HepG2 (cell line): ENCODE data around the gene TWIST2. TPM values are rescaled to one million over a fixed set of nuclear protein-coding genes. Genes with fewer than 3 reads are reported as not detected.

ENCODE experiments used
- ATAC-seq: fragments of 200-7000 bp; cut with Tn5 transposase; 3 replicates; pipeline ENCODE4 v1.9.1; 2020; ENCODE audit warnings: mild to moderate bottlenecking, moderate library complexity
- BruUV-seq: library from RNA; stranded (reverse); fragments of 400-500 nt; replicated peaks from 2 replicates; lab custom pipeline; 2021; lab: Mats Ljungman, UMichigan
- CTCF ChIA-PET: fragments of 300-600 bp; formaldehyde crosslinking; extraction: SDS; loops from one replicate; lab custom pipeline; 2021; ENCODE audit warnings: low total read pairs, inconsistent platforms, low intra/inter-chr PET ratio; lab: Yijun Ruan, JAX
- POLR2A ChIA-PET: fragments of 350-600 bp; sonication (Branson Sonifier 250); formaldehyde crosslinking; loops from one replicate; lab custom pipeline; 2020; ENCODE audit warnings: antibody characterized with exemption, inconsistent platforms; lab: Yijun Ruan, JAX
- DNase-seq: peaks from one replicate; pipeline ENCODE4 v3.0.0-alpha.2; 2015; ENCODE audit warnings: low spot score
- FAIRE-seq: peaks from 3 replicates; lab custom pipeline; 2011; peaks lifted over from hg19 to GRCh38; lab: Jason Lieb, UNC
- H2AFZ ChIP-seq: one replicate; pipeline ENCODE4 v1.6.1; 2011; ENCODE audit warnings: low read length, inconsistent platforms
- H3K27ac ChIP-seq: fragments of 300-600 bp; 3 replicates; pipeline ENCODE4 v1.8.0; 2011; ENCODE audit warnings: mixed run types, mild to moderate bottlenecking, mixed read lengths, low read length, inconsistent platforms; ENCODE audit not compliant: insufficient read depth; ENCODE audit errors: extremely low read length
- H3K27me3 ChIP-seq, 2 experiments: fragments of 200-600 bp in 1 of 2; 2 replicates in 1 of 2; 3 replicates in 1 of 2; pipeline versions ENCODE4 v1.6.0 to v1.8.0; 2011; ENCODE audit warnings: low read length in 2 of 2, mild to moderate bottlenecking in 2 of 2, moderate library complexity in 2 of 2, inconsistent platforms in 1 of 2; ENCODE audit not compliant: insufficient read depth in 2 of 2, control insufficient read depth in 1 of 2
- H3K36me3 ChIP-seq, 2 experiments: fragments of 200-600 bp in 1 of 2; replicated peaks in 1 of 2; 2 replicates in 1 of 2; 3 replicates in 1 of 2; pipeline versions ENCODE4 v1.5.1 to v1.8.0; 2011; ENCODE audit warnings: low read length in 2 of 2, inconsistent platforms in 1 of 2; ENCODE audit not compliant: insufficient read depth in 2 of 2, control insufficient read depth in 1 of 2
- H3K4me1 ChIP-seq: 2 replicates; pipeline ENCODE4 v1.5.1; 2012; ENCODE audit warnings: low read length, inconsistent platforms; ENCODE audit not compliant: insufficient read depth
- H3K4me2 ChIP-seq: 2 replicates; pipeline ENCODE4 v1.6.0; 2011; ENCODE audit warnings: low read depth, low read length, inconsistent platforms
- H3K4me3 ChIP-seq, 3 experiments: fragments of 200-600 bp in 1 of 3; sonication (generic), shearing (Covaris generic) in 1 of 3; replicated peaks in 1 of 3; 2 replicates each; pipeline ENCODE4 v1.5.1; 2011 to 2016; ENCODE audit warnings: low read length in 3 of 3, inconsistent platforms in 2 of 3, low read depth in 2 of 3, mild to moderate bottlenecking in 2 of 3, control low read depth in 1 of 3, mixed read lengths in 1 of 3; ENCODE audit not compliant: insufficient read depth in 1 of 3
- H3K79me2 ChIP-seq: one replicate; pipeline ENCODE4 v1.6.1; 2011; ENCODE audit warnings: low read length, inconsistent platforms; ENCODE audit not compliant: insufficient read depth
- H3K9ac ChIP-seq: 2 replicates; pipeline ENCODE4 v1.6.0; 2011; ENCODE audit warnings: mild to moderate bottlenecking, low read depth, low read length, inconsistent platforms; ENCODE audit not compliant: insufficient read depth
- H3K9me3 ChIP-seq: 2 replicates; pipeline ENCODE4 v1.5.1; 2012; ENCODE audit warnings: mild to moderate bottlenecking, low read length
- H4K20me1 ChIP-seq: 2 replicates; pipeline ENCODE4 v1.6.0; 2011; ENCODE audit warnings: inconsistent platforms, mild to moderate bottlenecking, low read length, moderate library complexity; ENCODE audit not compliant: insufficient read depth
- GLMP ChIP-seq: sonication (generic); formaldehyde crosslinking; IDR thresholded peaks from 2 replicates; pipeline ENCODE4 v1.9.0; 2021; ENCODE audit warnings: missing genetic modification reagents, mild to moderate bottlenecking, borderline replicate concordance
- KDM3A ChIP-seq: IDR thresholded peaks from 2 replicates; pipeline ENCODE4 v1.6.1; 2018; ENCODE audit warnings: low read depth, missing compliant biosample characterization
- MED1 ChIP-seq: sonication (generic); formaldehyde crosslinking; IDR thresholded peaks from 2 replicates; pipeline ENCODE4 v1.4.0; 2020; ENCODE audit warnings: missing genetic modification reagents
- PAF1 ChIP-seq: IDR thresholded peaks from 2 replicates; pipeline ENCODE4 v1.6.1; 2016; ENCODE audit warnings: missing genetic modification reagents, missing compliant biosample characterization
- THRA ChIP-seq: sonication (generic); formaldehyde crosslinking; IDR thresholded peaks from 2 replicates; pipeline ENCODE4 v1.4.0; 2020; ENCODE audit warnings: missing genetic modification reagents, borderline replicate concordance
- ZBTB25 ChIP-seq: IDR thresholded peaks from 2 replicates; pipeline ENCODE4 v1.6.1; 2018; ENCODE audit warnings: missing genetic modification reagents
- whole genome bisulfite sequencing: methylation state at CpG from one replicate; pipeline ENCODE4 v1.1.6; 2017; ENCODE audit warnings: low lambda C conversion rate; 5-methylcytosine and 5-hydroxymethylcytosine counted together
- in situ Hi-C: cut with HindIII; loops from 2 replicates; pipeline ENCODE4 v1.10.0; 2017; ENCODE audit warnings: low pct_unique_long_range_greater_than_20kb; ENCODE audit not compliant: extremely low pct_ligation_motif_present
- intact Hi-C: fragments of 100-400 bp; cut with micrococcal nuclease; formaldehyde crosslinking; loops from one replicate; pipeline ENCODE4 v1.10.0; 2022; ENCODE audit not compliant: unreplicated experiment
- polyA plus RNA-seq, 8 experiments: library from polyadenylated mRNA; depleted of rRNA in 3 of 8; stranded (reverse) in 7 of 8; unstranded in 1 of 8; fragments of >200 nt; fragmentation: Illumina TruSeq in 4 of 8; extraction: Trizol in 4 of 8; gene quantifications; 2 replicates each; pipeline versions ENCODE4 v1.2.1 to v1.2.3, GENCODE V29; 2011 to 2016; ENCODE audit warnings: low read depth in 4 of 8, missing spikeins in 1 of 8, mixed read lengths in 1 of 8; ENCODE audit not compliant: insufficient read depth in 1 of 8
- total RNA-seq, 5 experiments: library from RNA; depleted of rRNA; stranded (reverse); fragments of >200 nt; fragmentation: Illumina TruSeq; extraction: Trizol; gene quantifications; 2 replicates each; pipeline ENCODE4 v1.2.3, GENCODE V29; 2016; ENCODE audit warnings: low read depth in 1 of 5

The TWIST2 gene
- total and polyA plus RNA-seq, 2 of the 13 experiments (the other 11 are each of a cell fraction or from before 2014, with no cell fraction given) = 0.08 to 0.11 TPM

DNA sequence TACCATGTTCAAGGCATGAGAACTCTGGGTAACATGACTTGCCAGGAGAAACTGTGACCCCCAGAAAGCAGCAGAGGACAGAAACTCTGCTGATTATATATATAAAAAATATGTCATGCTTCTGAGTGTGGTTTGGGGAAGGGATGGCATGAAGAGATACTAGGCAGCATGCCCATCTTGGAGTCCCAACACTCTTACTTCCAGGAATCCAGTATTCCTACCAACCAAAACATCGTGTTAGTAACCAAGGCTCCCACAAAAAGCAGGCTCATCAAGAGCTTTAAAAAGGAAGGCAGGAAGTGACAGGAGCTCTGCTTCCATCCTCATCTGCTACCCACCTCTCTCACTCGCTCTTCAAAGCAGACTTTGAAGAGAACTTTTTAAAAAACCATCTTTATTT, 31.6 kb upstream of the TWIST2 start (continued):
- no peak for TF ChIP-seq PAF1 (CRISPR knock-in tag)

DNA sequence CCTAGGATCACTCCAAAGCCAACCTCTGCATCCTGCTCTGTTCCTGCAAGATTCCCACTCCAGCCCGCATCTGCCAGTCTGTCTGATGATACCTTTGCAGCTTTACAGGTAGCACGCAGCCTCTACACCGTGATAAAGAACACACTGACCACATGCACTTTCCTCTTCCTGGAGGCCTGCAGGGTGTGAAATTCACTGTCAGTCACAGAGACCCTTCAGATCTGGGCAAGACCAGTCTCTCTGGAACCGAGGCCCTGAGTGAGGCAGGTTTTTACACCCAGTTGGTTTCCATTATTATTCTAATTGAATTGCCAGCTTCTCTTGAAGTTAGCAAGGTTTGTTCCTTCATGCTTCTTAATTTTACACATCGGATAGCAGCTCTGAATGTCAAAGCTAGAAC, 30.5 kb upstream of the TWIST2 start:
- DNase-seq (no peak), ATAC-seq (no peak)
- intact Hi-C loops (no loop called here), in situ Hi-C loops (no loop called here)
- H3K4me1 ChIP-seq = no peaks in the 10 kb centered on the region
- no peak overlapping the region for H3K9ac ChIP-seq
- BruUV-seq = no TSS peak
- no peaks in the 10 kb centered on the region for H3K9me3 ChIP-seq
- H3K27me3 ChIP-seq = peaks cover 6 to 67% of the 10 kb centered on the region in 2 experiments
- CTCF ChIA-PET = no interaction called here
- H3K27ac ChIP-seq = no peak overlapping the region
- no peaks in the 10 kb centered on the region for H3K79me2 ChIP-seq
- H2AFZ ChIP-seq = no peak overlapping the region
- no peak overlapping the region for H3K4me2 ChIP-seq
- TF ChIP-seq THRA (CRISPR knock-in tag) = no peak
- no peak for TF ChIP-seq GLMP (CRISPR knock-in tag)
- TF ChIP-seq ZBTB25 = no peak
- no peak for TF ChIP-seq KDM3A (CRISPR knock-in tag)
- TF ChIP-seq MED1 (CRISPR knock-in tag) = no peak
- TF ChIP-seq, all 625 proteins: peak for 0
- no peak for FAIRE-seq
- Histone ChIP-seq H3K4me3 (no peak overlapping the region), H4K20me1 (no peaks in the 10 kb centered on the region), H3K36me3 (no peaks in the 10 kb centered on the region)
- 36% methylated on average over 5 of the region's 5 CpGs for WGBS
- POLR2A ChIA-PET = no interaction called here
